ENCODE measurements around the gene TARBP1.

GRCh38 chr1:234521836-234522235 is 42.9 kb upstream of the TARBP1 start:
- TF ChIP-seq POLR2A (IDR thresholded peaks at IDR 0.05; ENCODE audit: low read depth, low read length), result no peak
- TF ChIP-seq POLR2AphosphoS5 (IDR thresholded peaks at IDR 0.05; ENCODE audit: low read depth, low read length), result no peak

Measured in GM12892 (cell line).